NCI-H2196 (cell line): ENCODE results near the gene DAAM1.

Experiments
- DNase-seq: peaks from one replicate; lab custom pipeline; 2025; ENCODE audit not compliant: unreplicated experiment; lab: John Stamatoyannopoulos, UW

DAAM1 gene

DNA sequence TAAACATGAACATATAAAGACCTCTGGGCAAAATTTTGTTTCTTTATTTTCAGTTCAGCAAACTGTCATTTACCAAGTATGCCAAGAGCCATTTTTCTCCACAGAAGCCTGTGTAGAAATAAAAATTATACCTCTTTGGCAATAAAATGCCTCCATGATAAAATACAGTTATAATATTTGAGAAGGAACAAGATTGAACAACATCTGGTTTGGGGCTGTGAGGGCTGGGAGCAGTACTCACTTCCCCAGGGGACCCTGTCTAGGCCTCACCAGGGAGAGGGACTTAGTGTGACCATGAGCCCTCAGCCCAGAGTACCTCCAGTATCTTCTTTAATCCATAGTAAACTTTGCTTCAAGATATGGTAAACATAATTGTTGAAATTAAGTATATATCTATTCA is 65.1 kb downstream of the DAAM1 start:
- no peak for DNase-seq

DNA sequence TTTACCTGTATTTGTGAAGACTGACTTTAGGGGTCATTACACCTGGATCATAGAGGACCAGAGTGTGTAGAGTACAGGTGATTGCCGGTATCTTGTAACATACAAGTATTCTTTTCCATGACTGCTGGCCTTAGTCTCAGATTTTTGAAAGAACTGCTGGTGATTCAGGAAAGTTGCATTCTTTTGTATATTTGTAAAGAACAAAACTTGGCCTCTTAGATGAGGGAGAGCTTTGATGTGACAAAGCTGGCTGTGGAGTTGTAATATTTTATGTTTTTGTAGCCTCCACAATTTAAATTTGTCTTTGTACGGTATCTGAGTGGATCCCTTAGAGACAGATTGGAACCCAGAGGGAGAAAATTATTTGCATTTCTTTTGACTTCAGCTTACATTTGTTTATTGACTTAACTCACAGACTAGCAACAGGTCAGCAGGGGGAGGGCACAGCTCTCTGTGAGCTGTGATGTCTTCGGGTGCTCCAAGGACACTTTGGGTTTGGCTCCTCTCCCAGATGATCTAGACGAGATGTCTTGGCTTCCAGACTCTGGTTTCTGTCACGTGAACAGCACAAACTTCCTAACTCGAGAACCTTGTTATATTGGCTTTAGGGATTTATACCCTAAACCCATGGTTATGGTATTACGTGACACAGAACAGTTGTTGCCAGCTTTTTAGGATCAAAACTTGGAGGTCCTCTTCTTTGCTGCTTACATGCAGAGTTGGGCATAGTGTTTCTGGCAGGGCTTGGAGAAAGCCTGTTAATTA is 65.9 kb downstream of the DAAM1 start:
- peak; percentile 60 for DNase-seq

DNA sequence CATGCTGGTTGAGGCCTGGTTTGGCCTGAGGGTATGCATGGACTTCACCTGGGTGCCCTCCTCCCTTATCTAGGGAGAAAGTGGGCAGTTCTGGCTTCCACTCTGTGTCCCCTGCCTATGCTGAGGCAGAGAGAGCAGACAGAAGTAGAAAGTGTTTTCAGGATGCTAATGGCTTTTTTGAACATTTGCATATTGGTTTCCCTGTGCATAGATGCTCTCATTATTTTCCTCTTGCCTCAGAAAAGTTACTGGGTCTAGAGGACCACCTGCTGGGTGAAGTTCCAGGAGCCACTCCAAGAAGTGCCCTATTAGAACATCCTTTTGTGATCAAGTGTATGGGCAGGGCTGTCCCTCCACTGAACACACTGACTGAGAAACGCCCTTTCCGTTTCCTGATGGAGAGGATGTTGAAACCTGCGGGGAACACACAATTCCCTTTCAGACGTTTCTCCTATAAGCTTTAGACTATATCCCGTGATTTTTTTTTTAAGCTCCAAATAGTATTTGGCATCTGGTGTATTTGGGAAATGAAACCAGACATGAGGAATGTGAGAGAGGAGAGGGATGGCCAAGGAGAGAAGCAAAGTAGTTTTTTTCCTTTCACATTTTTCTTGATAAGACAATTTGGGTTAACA is 66.6 kb downstream of the DAAM1 start:
- DNase-seq: no peak

DNA sequence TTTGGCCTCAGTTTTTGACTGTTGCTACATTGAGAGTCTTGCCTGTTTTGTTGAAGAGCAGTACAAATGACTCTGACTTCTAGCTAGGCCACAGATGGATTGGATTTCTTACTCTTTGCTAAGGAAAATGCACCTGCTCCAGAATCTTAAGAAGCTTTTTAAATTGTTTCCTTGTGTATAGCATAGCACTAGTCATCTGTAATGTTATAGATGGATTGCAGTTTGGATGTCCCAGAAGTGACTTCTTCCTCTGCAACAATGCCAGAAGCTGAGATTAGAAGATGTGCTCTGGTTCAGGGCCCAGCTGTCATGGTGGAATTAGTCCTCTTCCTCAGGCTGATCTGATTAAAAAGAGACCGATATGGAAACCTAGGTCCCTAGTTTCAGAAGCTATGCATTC is 67.9 kb downstream of the DAAM1 start:
- DNase-seq: no peak

DNA sequence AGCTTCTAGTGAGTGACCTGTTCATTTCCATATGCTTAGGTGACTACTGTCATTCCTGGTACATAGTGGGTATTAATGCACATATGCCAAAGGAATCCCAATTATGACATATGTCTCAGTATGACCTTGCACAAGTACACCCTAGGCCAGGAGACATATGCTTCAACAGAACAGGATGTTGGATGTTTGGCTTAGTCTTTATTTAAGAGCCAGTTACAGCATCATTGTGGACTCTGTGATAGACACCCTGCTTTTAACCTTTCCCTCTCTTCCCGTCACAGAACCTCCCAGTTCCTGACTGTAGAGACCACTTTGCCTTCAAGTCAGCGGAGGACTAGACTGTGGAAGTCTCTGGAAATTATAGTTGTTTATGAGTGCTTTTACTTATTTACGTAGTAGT is 72.9 kb downstream of the DAAM1 start:
- no peak for DNase-seq

DNA sequence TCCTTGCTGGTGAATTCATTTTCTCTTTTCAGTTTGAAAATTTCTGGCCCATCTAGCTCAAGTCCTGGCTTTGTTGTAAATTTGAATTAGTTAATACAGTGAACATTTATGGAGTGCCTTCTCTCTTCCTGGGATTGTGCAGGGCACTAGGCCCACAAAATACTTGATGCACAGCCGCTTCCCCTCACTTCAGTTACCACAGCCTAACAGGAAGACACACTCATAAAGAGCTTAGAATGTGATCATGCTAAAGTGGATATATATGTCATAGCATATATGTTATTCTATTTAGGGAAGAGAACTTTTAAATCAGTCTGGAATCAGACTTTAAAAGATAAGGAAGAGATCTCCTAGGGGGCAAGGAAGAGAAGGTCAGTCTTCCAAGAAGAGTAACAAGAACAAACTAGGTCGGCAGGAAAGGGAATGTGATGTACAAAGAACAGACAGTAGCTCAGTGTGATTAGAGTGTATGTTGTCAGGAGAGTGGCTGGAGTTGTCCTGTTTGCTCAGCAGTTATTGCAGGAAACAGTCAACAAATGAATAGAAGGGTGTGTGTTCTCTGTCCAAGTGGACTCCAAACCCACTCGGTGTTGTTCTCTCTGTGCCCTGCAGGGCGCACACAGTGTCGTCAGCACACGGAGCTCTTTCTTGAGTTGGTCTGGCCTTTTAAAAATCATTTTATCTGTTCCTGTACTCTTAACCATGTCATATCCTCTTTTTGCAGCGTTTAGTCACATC is 74.4 kb downstream of the DAAM1 start:
- no peak for DNase-seq

DNA sequence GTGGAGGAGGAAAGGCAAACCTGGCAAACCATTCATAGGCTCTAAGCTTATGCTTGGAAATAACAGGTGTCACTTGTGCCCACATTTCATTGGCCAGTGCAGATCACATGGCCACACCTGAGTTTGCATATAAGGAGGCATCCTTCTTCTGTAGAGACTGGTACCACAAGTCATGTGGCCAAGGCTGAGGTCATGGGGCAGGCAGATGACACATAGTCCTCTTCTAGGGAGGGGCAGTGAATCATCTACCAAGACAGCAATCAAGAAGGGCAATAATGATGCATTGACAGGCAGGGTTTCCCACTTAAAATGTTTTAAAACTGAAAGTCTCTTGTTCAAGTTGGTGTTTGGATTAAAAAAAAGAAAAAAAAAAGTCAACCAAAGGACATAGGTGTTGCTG is 77.3 kb downstream of the DAAM1 start:
- DNase-seq: no peak

DNA sequence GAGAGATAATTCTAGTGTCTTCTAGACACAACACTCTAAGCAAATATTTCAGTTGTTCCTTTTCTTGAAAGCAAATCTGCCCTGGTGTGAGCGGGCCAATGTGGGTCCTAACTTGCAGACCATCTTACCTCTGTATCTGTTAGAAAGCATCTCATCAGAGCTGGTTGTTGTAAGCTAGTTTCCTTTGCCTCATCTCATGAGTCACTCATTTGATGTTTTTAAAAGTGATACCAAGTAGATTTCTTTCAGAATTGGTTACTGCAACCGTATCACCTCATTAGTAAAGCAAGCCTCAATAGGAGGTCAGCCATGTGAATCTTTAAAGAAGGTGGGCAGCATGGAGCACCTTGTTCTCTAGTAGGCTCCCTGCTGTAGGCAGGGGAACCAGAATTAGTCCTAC is 78.6 kb downstream of the DAAM1 start:
- no peak for DNase-seq

DNA sequence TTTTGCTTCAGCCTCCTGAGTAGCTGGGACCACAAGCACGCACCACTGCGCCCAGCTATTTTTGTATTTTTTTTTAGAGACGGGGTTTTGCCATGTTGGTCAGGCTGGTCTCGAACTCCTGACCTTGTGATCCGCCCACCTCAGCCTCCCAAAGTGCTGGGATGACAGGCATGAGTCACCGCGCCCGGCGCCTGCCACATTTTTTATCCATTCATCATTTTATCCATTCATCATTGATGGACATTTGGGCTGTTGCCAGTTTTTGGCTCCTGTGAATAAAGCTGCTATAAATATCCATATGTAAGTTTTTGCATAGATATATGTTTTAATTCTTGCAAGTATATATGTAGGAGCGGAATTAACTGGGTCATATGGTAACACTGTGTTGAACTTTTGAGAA is 79.5 kb downstream of the DAAM1 start:
- no peak for DNase-seq

DNA sequence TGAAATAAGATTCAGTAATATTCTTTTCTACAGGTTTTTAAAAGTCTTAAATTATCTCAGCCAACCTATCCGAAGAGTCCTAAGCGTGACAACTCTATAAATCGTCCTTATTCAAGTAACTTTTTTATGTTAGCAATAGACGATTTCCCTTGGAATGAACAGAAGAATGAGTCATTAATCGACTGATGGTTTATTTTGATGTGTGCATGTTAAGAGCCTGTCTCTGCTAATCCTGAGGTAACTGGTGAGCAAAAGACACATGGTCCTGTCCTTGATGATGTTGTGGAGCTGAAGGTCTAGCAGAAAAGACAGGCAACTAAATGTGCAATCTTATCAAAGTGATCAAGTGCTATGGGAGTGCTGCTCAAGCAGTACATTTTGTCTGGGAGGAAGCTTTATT is 80.4 kb downstream of the DAAM1 start:
- DNase-seq: no peak

DNA sequence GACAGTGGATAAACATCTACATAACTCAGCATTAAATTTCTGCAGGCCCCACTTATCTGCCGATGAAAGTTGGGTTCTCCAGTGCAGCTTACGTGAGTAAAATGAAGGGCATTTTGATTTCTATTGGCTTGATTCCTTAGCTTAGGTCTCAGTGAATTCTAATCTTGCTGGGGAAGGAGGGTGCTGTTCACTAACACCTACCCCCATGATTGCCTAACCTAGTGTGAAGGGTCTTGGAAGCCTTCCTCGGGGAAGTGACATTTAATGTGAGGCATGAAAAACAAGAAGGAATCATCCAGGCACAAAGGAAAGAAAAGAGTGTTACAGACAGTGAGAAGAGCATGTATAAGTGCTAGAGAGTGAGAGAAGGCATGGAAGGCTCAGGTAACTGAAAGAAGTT is 81.0 kb downstream of the DAAM1 start:
- no peak for DNase-seq

DNA sequence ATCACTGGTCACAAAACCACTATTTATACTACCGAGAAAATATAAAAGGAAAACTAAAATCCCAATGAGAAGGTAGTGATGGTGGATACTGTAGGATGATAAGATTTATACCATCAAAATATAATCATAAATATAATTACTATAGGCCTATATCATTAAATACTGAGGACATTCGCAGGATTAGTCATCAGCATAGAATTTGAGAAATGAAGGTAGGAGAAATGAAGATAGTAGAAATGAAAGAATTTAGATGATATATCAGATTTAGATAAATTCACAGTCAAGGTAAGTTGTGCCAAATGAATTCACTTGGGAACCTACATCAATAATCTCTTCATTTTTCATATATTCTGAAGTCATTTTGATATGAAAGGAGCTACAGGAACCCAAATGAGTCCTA is 82.8 kb downstream of the DAAM1 start:
- DNase-seq: no peak

DNA sequence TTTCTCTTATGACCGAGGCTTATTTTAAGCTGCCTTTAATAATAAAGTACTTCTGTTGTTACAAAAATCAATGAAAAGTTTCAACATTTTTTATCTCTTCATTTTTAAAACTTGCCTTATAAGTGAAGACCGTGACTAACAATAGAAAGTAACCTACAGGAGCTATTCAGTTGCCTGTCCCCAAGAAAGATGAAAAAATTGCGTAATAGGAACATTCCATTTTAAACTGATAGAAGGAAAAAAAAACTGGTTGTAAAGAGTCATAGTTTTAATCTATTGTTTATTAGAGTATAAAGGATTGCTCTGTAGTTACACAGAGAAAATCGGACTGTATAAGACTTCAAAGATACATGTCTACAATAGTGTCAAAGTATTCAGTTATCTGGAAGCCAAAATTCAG is 83.3 kb downstream of the DAAM1 start:
- DNase-seq: no peak

DNA sequence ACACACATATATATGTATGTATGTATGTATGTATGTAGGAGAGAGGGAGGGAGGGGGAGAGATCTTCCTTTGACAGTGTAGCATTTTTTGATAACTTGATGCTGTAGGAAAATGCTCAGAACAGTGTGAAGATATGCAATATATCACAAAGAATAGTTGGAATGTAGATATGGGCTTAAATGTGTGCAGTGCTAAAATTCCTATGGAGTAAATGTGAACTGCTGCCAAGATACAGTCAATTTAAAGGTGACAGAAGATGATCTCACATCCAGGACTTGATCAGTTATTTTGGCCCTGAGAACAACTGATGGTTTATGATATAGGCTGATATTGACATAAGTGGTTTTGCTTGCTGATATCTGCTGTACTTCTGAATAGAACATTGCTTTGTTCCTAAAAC is 84.2 kb downstream of the DAAM1 start:
- no peak for DNase-seq

DNA sequence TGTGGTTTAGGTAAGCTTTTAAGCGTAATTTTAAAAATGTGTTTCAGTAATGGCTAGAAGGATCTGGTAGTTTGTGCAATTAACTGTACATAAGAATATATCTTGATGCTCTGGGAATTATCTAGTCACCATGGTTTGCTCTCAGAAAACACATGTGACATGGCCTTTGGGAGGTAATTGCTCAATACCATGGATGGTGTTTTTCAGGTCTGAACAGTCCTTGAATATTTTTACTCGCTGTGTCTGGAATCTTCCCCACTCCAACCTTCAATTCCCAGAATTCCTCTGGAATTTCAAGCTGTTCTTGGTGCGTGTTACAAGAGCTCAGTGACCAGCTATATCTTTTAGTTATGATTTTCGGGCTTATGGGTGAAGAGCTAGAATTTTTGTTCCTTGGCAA is 85.3 kb downstream of the DAAM1 start:
- DNase-seq: no peak

DNA sequence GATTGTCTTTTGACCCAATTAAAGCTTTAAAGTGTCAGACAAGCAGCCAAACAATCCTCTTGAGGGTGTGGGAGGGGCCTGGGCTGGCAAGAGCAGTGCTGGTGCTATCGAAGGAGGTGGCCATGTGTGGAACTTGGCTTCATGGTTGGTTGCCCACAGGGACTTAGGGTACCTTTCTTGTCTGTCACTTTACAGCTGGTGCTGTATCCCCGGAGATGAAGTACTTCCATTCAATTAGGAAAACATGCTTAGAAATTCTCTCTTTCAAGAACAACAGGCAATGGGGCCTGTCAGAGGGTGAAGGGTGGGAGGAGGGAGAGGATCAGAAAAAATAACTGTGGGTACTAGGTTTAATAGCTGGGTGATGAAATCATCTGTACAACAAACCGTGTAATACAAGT is 86.5 kb downstream of the DAAM1 start:
- peak; percentile 25 for DNase-seq

DNA sequence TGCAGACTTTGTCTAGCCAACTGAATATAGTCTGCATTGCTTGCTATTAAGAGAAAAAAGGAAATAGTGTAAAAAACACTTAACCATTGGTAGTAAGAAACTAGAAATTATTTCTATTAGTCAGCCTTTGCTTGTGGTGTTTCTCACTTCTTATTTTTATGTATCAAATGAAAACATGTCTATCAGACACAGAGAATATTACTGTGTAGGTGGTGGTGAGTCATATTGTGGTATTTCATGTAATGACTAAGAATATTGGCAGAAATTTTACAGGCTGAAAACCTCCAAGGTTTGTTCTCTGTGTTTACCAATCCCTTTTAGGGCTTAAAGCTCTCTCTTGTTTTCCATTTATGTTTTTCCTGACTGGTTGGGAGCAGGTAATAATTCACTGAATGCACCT is 87.2 kb downstream of the DAAM1 start:
- peak; percentile 26 for DNase-seq

DNA sequence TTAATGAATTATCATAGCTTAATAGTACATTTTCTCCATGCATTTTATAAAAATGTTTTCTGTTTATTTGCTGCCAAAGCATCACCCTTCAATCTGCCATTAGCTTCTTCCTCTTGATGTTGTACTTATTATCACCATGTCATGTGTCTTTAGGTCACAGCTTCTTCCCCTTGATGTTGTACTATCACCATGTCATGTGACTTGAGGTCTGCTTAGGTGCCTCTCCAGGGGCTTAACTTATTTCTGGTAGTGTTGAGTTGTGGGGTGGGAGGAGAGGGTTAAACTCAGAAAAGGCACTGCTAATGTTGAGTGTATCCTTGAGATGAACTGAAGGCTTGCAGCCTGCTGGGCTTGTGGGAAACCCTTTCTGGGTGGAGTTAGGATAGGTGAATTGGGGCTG is 87.8 kb downstream of the DAAM1 start:
- DNase-seq: no peak

DNA sequence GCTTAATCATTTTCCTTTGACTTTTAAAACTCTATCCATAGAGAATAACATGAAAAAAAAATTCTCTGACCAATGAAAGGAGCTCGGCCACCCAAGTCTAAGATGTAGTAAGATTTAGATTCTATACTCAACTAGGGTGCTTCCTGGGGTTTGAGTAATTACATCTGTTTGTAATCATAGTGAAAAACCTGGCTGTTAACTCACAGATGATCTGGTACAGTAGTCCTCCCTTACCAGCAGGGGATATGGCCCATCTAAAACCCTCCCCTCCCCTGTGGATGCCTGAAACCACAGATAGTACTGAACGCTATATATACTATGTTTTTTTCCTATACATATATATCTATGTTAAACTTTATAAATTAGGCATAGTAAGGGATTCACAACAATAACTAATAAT is 89.2 kb downstream of the DAAM1 start:
- no peak for DNase-seq

DNA sequence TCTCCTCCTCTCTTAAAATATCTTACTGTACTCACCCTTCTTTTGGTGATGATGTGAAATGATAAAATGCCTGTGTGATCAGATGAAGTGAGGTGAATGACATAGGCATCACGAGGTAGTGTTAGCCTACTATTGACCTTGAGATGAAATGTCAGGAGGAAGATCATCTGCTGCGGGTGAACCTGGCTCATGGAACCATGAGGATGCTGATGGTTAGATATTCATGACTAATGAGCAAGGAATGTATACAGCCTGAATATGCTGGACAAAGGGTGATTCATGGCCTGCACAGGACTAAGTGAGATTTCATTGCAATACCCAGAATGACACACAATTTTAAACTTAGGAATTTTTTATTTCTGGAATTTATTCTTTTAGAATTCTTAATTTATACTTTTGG is 89.6 kb downstream of the DAAM1 start:
- DNase-seq: no peak

DNA sequence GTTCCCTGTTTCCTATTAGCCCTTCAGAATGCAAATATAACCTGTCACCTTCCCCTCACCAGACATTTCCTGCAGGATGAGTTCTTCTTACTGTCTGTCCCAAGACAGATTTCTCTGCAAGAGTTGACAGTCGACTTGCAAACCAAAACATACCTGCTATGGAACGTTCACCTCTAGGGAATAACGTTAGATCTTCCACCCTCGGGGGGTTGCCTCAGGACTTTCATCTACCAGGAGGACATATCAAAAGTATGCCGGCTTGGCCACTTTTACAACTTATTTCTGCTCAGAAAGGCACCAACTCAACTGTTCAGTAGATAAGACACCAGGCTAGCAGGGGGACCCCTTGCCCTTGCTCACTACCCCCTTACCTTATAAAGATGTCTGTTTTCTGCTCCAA is 92.5 kb downstream of the DAAM1 start:
- DNase-seq: no peak

DNA sequence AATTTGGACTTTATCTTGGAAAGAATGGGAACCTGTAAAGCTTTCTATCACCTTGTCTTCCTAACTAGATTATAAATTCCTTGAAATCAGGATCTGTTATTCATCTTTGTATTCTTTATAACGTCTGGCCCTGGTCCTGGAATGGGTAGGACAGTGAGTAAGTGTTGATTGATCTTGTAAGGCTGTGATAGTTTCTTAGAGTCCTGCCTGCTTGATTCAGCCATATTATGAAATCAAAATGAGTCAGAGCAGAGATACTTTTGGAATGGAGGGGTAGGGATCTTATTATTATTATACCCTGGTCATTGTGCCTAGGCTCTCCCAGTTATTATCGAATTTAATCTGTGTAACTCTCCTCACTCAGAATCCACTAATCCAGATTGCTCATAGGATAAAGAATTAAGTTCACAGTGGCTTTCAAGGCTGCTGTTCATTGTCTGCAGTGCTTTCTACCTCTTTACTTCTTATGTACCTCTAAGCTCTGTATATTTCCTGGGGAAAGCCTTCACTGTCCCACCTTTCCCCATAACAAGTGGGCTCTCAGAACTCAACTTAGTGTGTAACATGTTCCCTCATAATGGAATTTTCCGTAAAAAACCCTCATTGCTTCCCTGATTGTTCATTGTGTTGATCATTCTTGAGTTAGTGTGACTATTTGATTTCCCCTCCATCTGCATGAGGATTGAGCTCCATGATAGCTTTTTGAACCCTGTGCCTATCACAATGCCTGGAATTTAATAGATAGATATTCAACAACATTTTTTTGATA is 93.3 kb downstream of the DAAM1 start:
- no peak for DNase-seq
